Globus pallidus (tissue), 1 donor: ENCODE measurements around the gene MCC.

Experiments used
- DNase-seq: peaks from one replicate; pipeline ENCODE4 v3.0.0-alpha.2; 2015; ENCODE audit warnings: low spot score

MCC gene

DNA sequence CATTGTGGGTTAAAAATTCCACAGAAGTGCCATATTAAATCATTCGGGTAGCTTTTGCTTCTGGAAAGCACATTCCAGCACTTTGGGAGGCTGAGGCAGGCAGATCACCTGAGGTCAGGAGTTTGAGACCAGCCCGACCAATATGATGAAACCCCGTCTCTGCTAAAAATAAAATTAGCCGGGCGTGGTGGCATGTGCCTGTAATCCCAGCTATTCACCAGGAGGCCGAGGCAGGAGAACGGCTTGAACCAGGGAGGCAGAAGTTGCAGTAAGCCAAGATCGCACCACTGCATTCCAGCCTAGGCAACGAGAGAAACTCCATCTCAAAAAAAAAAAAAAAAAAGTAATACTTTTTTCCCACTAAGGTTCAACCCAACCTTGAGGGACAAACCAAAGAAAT is 243.3 kb downstream of the MCC start:
- no peak for DNase-seq

DNA sequence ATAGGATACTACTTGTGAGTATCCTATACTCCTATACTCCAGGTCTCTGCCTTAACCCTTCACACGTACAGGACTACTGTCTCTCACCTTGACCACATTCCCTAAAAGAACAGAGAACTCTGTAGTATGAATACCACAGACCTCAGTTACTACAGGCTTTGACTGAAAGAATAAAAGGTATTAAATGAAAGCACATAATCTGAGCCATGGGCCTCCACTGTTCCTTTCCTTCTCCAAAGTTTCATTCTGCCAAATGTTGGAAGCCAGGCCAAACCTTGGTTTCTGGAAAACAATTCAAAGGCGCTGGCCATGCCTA is 244.9 kb downstream of the MCC start:
- DNase-seq, result no peak

DNA sequence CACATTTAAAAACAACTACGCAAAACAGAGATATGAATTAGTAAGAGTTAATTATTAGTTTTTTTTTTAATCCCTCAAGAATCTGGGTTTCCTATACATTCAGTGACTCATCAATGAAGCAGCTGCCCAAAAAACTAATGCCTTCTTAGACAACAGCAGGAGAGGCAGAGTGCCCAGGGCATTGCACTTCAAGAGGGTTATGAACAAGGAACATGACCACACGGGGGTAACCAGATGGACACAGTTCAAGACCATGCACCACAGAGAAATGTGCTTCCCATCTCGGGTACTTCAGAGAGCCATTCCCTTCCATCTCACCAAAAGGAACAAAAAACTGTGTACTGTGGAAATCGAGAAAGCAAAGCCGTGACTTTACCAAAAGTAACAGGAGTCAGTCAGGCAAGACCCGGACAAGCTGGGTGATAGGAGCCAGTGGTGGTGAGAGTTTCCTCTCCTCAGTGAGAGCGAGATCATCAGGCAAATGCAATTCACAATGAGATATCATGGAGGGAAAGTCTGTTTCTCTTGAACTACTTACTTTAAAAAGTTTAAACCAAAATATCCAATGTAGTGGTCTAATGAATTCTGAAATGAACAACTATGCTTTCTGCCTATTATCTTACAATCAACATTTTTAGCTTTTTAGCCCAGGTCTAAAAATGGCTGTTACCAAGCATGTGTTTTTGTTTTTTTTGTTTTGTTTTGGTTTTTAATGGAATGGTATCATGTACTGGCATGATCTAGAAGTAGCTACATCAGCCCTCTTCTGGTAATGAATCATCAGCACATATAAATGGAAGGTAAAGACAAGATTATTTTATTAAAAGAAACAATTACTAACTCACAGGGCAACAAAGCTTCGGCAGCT is 245.5 kb downstream of the MCC start:
- DNase-seq, result no peak

DNA sequence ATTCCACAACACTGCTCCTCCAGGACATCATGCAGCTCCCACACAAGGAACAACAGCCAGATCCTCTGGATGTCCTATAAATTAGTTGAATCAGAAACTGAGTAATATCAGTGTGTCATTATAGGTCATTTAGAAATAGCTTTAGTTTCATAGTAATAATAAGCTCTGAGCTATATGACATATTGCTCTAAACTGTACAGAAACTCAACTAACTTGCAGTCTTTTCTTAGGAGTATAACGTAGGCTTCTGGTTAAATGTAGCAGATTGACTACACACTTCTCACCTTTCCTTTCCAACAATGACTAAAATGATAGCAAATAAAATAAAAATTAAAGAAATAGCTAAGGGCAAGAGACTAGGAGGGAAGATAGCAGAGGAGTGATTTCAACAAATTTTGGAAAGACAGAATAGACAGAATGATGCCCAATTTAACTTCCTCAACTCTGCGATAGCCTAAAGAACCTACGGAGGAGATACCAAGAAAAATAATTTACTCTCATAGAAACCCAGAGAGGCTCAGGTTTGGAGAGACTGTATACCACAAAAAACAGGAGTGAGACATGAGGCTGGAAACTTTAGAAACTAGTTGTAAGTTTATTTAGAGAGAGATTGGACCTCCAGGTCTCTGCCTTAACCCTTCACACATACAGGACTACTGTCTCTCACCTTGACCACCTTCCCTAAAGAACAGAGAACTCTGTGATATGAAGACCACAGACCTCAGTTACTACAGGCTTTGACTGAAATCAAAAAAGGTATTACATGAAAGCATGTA is 247.1 kb downstream of the MCC start:
- no peak for DNase-seq

GRCh38 chr5:113240032-113240431 is 248.2 kb downstream of the MCC start:
- DNase-seq, result no peak

DNA sequence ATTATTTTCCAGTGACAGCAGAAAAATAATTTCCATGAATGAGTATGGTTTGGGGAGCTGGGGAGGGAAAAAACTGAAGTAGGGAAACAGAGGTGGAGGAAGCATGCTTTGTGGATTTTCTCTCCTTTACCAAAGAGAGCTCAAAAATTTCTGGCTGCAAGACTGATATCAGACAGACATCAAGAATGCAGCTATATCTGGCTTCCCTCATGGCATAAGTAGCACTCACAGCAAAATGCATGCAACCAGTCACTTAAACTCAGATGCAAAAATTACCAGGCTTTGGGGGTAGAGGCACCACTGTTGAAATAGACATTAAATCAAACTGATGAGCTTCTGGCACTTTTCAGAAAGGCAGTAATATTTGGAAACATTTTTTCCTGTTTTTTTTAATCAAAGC is 250.4 kb downstream of the MCC start:
- no peak for DNase-seq

- DNase-seq, result no peak
These were observed 251.5 kb downstream of the MCC start for GRCh38 chr5:113236536-113237288.

- DNase-seq, result no peak
These were observed 252.4 kb downstream of the MCC start for GRCh38 chr5:113235884-113236283.

DNA sequence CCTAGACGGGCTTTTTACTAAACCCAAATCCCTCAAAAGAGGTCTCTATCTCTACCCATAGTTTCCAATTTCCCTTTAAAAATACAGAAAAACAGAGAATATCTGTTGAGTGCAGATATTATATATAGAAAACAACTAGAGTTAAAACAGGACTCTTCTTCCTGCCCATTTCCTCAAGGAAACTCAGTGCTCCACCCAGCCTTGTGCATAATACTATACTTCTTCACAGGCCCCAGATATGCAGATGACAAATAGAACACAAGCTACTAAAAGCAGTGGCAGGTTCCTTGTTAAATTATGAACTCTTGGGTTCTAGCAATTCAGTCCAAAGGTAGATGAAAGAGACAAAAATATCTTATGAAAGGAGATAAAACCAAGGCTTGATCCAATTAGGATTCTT is 253.7 kb downstream of the MCC start:
- DNase-seq, result no peak

DNA sequence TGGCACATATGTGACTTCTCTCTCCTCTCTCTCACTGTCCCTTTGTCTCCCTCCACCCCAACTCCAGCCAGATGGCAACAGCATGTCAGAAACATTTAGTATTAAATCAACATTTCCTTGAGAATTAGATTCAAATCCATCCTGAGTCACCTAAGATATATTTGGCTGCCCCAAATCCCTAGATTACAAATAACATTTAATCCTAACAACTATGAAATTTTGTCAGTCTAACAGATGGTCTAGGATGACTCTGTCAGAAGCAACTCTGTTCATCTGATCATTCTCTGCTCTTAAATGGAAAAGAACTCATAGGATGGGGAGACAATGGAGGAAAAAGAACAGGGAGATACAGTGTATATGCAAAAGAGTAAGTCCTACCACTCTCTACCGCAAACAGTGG is 254.6 kb downstream of the MCC start:
- DNase-seq, result no peak

GRCh38 chr5:113232667-113233066 is 255.6 kb downstream of the MCC start:
- no peak for DNase-seq

DNA sequence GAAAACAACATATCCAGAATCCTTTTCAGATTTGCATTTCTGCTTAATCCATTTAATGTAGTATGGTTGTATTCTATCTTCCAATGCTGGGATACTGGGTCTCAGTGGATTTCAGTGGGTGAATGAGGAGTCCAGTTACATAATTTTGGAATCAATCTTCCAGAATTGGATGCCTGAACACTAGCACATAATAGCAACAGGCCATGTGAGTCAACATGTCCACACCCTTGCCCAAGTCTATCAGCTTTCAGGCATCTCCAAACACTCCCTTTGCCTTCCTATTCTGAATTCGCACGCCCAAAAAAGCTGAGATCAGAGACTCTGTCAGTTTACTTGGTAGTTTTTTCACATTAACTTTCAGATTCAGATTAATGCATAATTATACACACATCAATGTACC is 256.0 kb downstream of the MCC start:
- no peak for DNase-seq

DNA sequence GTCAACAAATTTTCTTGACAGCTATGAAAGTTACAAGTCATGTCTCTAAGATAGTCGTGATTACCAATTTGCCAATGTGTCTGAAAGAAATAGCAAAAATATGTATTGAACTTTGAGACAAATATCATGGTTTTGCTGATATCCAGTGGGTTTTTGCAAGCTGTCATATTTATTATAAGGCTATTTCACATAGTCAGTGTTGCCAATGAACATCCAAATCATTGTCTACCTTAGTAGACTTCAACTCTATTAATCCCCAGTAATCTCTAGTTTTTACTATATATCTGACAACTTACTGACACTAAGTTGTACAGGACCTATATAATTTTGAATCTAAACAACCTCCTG is 256.6 kb downstream of the MCC start:
- no peak for DNase-seq

GRCh38 chr5:113230711-113231652 is 257.3 kb downstream of the MCC start:
- no peak for DNase-seq

GRCh38 chr5:113227798-113228197 is 260.5 kb downstream of the MCC start:
- no peak for DNase-seq

- DNase-seq, result no peak
These were observed 262.0 kb downstream of the MCC start for GRCh38 chr5:113226116-113226736.

DNA sequence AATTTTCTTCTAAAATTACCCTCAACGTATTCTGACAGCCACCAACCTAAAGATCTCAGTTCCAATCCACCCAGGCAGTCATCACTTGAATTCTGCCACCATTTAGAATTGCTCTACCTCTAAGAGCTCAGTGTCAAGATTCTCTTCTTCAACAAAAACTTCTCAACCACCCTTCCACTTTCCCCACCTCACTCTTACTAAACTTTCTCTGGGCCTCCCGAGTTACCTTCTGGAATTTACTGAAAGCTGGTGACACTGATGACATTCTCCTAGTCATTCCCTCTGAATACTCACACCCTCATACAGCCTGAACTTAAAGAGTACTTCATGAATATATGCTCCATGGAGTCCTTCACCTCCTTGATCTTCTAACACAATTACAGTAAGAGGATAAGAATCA is 263.0 kb downstream of the MCC start:
- DNase-seq, result no peak

DNA sequence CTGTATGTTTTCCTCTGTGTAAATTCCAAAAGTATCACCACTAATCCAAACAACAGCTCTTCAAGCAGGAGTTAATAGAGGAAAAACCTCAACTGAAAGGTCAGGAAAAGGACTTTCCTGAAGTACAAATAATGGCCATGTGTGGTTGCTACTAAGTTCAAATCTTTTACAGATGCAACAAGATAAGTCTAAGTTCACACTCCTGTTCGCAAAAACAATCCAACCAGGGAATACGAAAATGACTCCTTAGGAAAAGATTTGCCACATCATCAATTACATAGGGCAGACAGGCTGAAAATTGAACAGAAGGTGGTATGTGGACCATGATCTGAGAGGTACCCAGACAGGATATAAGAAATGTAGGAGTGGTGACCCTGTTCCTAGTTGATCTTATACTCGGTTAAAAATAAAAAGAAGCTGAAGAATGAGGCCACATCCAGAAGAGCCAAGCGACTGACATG is 263.6 kb downstream of the MCC start:
- no peak for DNase-seq

DNA sequence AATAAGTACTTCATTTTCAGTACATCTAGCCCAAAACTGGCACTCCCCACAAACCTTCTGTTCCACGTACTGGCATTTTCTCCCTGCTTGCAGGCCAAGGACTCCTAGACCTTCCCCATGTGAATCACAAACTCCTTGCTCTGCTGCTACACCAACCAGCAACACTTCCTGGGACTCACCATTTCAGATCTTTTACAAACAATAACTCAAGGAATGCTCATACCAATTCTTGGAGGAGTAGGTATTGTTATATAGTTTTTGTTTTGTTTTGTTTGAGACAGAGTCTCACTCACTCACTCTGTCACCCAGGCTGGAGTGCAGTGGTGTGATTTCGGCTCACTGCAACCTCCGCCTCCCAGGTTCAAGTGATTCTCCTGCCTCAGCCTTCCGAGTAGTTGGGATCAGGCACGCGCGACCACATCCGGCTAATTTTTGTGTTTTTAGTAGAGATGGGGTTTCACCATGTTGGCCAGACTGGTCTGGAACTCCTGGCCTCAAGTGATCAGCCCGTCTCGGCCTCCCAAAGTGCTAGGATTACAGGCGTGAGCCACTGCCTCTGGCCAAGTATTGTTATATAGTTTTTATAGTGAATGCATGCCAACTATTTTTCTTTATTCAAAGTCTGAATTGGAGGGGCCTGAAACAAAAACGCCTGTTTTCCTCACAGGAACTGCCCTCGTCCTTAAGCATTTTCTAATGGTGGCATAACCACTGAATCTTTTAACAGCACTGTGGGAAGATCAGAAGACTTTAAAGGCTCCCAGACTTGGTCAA is 264.2 kb downstream of the MCC start:
- no peak for DNase-seq

- DNase-seq, result no peak
These were observed 264.9 kb downstream of the MCC start for GRCh38 chr5:113223315-113223714.
